HG03196 (cell line): Measurements from ENCODE around the gene NENF.

ENCODE experiments used
- ATAC-seq: cut with Tn5 transposase; IDR thresholded peaks from one replicate; pipeline ENCODE4 v1.9.1; 2021; ENCODE audit not compliant: unreplicated experiment

Gene NENF

DNA sequence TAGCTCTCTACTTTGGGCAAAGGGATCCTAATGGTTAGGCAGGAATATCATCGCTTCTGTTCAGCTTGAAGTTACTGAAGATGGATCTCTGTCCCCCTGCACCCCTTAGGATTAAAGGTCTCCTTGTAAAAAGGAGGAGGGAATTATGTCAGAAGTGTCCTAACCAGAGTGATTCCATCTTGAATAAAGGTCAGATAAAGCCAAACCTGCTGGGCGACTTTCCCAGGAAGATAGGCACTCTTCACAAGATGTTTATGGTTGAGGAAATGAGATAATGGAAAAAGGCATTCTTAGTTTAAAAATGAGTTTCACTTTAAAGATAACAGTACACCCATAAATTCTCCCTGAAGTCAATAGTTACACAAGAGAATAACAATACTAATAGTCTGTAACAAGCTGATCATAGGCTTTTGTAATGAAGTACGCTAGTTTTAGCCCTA is 1.7 kb upstream of the NENF start:
- no peak for ATAC-seq

DNA sequence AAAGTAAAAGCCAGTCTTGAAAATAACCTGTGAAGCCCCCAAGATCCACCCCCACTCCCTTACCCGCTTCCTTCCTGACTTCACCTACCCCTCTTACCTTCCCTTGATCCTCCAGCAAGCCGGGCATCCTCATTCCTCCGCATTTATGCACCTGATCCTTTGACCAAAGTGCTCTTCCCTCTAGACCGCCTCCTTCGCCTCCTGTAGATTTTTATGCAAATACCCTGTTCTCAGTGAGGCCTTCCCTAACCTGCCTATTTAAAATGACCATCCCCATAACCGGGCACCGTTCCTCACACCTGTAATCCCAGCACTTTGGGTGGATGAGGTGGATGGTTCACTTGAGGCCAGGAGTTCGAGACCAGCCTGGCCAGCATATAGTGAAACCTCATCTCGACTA is 1.1 kb upstream of the NENF start:
- no peak for ATAC-seq

DNA sequence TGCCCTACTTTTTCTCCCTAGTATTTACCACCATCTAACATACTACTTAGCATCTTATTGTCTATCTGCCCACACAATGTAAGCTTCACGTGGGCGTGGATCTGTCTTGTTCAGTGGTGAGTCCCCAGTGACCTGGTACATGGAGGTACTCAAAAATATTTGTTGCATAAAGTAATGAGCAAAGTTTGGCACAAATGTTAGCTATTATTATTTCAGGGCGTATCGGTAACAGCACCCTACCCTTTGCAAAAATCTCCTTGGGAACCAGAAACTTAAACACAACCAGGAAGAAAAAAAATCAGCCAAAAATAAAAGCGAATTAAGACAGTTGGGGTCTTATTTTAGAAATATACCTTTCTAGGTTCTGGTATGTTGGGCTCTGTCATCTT is 454 bp upstream of the NENF start:
- ATAC-seq, result no peak

DNA sequence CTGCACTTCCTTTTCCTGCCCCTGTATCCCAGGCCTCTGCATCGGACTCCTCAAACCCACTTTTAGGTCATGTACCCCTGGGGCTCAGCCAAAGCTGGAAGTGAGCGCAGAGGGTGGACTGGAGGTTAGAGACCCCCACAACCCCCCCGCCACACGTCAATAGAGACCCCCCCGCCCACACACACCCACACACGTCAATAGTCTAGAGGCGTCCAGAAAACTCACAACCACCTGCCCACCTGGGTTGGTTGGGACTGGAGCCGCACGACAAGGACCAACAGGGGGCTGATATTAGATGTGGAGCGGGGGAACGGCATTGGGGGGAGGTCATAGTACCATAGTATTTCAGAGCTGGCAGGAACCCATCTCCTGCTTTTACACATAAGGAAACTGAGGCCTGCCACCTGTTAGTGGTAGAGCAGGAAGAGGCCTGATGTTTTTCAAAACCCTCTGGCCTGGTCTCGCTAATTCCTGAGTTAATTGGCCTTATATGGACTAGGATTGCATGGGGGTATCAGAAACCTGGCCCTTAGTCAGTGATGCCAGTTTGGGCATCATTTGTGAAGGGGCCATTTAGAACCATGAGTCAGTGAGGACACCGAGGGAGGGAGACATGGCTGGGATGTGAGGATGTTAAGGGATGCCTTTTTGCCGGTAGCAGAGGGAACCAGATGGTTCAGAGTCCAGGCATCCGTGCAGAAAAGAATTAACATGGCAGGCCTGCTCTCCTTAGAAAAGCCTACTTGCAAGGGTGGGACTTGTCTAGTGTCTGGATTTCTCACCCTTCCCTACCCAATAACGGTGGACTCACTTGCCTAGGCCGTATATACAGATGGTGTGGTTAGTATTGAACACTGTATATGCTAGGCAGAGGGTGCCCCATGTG is 1.1 kb downstream of the NENF start:
- no peak for ATAC-seq

DNA sequence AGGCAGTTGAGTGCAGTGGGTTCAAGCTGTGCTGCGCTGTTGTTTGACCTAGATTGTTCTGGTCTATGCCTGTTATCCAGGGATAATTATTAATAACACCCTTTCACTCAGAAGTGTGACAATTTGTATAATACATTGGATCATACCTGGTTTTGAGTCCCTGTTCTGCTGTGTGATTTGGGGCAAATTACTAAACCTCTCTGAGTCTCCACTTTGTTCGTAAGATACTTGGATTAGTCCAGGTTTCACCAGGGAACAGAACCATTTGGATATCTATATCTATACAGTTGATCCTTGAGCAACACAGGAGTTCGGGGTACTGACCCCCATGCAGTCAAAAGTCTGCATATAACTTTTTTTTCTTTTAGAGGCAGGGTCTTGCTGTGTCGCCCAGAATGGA is 2.3 kb downstream of the NENF start:
- no peak for ATAC-seq

DNA sequence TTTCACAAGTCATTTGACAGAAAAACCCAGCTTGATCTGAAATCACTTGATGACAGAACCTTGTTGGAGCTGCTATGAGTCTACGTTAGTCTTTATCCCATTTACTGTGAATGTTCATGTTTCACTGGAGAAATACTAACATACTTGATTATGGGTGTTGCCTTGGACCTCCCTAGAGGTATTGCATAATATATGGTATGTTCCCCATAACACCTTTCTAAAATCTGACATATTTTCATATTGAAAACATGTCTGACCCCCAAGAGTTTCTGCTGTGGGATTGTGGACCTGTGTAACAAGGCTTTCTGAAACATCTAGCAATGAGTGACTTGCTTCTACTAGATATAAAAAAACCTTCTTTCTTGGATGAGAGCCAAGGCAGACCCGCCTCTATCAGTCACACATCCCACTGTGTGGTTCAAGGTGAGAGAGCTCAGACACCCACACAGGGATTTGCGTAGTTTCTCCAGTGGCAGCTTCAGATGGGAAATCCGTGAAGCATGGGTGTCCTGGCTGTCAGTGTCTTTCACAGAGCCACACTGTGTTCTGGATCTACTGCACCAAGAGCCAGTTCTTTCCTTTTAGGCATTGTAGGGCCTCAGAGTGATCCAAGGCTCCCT is 4.6 kb downstream of the NENF start:
- no peak for ATAC-seq

DNA sequence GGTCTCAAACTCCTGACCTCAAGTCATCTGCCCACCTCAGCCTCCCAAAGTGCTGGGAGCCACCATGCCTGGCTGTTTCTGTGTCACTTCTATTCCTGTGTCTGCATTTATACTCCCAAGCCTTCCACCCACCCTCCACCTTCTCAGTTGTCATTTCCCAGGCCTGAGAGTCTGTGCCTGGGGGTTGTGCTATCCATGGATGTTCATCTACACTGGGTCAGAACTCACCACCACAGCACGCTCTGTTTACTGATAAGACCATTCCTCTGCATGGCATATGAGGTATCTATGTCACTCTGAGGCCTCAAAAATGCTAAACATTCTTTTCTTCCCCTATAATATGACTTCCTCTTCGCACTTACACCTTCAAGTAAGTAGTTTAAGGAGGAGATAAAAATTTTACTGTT is 6.1 kb downstream of the NENF start:
- ATAC-seq, result no peak

DNA sequence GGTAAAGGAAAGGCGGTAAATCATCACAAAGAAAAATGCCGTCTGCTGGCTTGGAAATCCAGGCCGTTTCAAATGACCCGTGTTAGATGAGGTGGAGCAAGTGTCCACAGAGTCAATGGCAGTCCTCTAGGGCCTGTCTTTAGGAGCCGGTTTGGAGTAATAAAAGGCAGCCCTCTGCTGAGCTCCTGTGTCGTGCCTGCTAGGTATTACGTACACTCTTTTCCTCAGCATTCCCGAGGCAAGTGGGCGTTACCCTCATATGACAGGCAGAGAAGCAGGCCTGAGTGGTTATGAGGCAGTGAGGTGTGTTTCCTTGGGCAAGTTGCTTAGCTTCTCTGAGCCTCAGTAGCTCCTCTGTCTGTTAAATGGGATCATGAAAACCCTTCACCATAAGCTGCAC is 7.7 kb downstream of the NENF start:
- ATAC-seq, result no peak

DNA sequence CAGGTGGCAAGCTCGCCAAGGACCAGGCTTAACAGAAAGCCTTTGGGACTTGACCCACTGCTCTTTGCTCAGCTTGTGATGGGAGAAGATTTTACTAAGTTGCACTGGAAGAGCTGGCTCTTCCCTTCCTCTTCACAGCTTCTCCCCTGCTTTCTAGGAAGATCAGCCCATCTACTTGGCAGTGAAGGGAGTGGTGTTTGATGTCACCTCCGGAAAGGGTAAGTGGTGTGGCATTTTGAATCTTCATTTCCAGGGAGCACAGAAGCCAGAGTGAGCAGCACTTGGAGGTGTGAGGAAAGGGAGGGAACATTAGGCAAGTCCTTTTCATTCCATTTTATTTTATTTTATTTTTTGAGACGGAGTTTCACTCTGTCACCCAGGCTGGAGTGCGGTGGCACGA is 9.7 kb downstream of the NENF start:
- no peak for ATAC-seq

DNA sequence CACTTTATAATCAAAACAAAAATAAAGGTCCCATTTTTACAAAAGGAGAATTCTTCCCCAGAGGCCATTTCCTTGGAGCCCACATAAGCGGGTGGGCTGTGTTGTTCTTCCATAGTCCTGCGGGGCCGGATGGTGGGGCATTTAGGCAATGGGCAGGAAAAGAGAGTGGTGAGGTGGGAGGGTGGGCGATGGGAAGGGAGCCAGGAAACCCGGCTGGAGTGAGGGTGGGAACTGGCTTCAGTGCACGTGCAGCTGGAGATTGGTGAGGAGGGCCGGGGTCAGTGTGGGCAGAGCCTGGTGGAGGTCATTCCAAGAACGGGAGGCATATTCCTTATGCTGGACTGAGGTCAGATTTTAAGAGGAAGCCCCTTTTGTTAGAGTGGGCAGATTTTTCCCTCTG is 13.6 kb downstream of the NENF start:
- no peak for ATAC-seq

DNA sequence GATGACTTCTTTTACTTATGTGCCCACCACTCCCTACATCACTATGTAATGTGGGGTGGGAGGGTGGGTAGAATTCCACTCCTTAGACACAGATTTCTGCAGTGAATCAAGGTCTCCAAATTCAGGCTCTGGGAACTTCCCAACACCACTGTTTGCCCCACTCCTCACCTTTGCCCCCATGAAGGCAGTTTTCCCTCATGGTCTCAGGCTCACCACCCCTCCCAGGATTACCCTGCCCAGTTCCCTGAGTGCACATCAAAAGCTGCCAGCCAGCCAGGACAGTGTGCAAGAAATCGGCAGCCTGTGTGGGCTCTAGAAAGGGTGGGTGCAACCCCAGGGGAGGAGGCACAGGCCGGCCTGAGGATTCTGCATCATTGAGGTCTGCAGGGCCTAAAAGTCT is 14.8 kb downstream of the NENF start:
- no peak for ATAC-seq

DNA sequence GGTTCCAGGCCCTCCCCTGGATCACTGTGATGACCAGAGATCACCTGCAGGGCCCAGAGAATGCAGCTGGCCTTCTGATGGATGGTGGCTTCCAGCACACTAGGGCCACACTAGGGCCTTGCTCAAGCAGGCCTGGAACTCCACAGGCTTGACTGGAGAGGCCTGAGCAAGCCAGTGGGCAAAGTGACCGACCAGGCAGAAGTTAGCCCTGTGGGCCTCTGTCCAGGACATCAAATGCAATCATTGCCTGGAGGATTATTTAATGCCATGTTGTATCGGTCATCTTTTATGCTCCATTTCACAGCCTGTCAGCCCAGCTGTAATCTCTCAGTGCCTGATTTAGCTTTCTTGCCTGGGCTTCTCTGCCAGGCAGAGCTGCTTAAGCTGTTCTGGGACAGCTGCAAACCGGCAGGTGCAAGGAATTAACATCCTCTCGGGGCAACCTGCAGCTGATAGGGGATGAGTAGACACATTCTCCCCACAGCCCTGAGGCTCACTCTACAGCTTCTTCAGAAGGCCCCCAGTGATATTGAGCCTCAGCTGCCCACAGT is 17.7 kb downstream of the NENF start:
- ATAC-seq, result no peak

DNA sequence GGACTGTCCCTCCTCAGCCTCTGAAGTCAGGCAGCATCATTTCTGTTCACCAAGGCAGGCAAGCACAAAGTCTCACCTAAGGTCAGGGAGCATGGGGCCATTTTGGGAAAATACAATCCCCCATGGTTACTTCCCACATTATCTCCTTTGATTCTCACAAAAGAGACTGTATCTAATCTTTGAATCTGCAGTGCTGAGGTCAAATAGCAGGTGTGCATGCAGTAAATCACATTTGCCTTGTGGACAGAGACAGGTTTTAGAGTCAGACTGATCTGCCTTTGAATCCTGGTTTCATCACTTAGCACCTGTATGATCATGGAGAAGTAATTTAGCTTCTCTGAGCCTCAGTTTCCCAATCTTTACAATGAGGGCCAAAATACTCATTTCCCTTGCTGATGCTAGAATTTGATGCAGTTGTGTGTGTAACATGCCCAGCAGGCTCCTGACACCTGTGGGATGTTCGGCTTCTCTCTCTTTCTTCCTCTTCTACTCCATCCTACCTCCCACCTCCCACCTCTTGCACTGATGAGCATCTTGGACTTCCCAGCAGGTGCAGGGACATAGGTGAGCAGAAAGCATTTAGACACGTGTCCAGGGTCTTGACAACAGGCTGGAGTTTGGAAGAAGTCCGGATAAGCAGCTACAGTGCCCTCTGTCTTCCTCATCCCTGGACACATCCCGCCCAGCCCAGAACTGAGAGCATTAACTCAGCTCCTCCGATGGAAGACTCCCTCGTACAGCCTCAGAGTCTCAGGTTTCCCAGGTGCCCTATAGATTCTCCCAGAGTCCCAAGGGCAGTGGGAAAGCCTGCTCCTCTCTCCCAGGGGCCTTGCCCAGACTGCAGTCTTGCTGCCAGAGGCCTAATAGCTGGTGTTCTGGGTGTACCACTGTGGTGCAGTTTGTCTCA is 18.9 kb downstream of the NENF start:
- ATAC-seq, result no peak

DNA sequence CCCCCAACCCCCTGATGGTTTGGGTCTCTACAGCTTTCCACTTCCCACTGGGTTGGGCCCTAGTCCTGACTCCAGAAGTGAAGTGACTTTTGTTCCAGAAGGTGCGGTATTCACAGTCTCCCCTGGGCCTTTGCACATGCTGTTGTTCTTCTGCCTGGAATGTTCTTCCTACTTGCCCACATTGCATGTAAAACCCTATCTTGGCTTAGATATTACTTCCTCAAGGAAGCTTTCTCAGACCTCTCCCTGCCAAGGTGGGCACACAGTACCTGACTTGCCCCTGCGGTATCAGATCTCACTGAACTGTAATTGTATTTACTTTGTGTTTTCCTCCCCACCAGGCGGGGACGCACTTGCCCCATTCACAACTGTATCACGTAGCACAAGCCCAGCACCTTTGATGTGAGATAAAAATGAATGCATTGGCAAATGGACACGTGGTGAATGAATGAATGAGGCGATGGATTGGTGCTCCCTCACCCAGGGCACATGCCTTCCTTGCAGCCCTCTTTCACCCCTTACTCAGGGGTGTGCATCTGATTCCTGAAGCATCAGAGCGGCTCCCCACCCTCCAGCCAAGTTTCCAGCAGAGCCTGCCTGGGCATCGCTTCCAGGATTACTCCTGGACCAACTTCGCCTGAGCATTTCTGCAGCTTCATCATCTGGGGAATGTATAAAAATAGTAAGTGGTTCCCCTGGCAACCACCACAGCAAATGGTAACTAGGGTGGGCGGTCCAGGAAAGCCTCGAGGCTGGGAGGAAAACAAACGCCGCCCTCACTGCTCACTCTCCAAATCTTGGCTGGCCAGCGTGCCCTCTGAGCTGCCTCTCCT is 19.8 kb downstream of the NENF start:
- no peak for ATAC-seq

DNA sequence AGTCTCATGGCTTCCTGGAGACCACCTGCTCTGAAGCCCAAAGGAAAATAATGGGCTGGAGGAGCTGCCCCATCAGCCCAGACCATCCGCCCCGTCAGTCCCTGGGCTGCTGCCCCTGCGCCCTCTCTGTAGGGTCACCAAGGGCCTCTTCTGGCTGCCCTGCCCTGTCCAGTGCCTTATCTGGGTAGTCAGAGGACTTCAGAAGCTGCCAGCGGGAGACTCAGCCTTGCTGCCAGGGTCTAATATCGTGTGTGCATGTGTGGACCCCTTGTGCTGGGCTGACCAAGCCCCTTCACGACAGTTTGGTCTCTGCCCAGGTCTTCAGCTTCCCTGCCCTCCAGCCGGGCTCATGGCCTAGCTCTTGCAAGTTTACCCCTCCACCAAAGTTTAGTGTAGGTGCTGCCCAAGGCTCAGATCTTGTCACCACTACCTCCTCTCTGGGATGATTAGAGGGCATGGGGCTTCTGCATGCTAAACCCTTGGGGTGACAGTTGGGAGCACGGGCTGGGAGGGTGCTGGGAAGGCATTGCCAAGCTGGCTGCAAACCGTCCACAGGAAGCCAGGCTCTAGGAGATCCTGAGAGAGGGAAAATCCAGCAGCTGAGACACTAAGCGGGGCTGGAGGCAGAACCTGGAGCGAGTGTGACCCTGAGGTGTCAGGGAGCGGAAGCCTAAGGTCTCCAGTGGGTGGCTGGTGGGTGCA is 20.6 kb downstream of the NENF start:
- ATAC-seq, result no peak

DNA sequence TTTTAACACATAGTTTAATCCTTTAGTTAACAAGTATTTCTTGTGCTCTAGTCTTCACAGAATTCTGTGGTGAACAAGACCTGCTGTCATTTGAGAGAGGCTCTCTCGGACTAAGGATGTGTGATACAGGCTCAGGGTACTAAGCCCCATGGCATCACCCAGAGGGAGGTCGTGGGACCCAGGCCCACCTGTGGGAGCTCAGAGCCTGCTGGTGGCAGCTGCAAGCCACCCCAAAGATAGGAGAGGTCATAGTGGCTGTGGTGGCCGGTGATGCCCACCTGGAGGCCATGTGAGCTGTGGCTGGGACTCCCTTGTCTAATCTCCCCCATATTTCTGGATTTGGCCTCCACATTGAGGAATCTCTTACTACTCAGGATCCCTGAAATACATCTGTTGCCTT is 22.0 kb downstream of the NENF start:
- ATAC-seq, result no peak

DNA sequence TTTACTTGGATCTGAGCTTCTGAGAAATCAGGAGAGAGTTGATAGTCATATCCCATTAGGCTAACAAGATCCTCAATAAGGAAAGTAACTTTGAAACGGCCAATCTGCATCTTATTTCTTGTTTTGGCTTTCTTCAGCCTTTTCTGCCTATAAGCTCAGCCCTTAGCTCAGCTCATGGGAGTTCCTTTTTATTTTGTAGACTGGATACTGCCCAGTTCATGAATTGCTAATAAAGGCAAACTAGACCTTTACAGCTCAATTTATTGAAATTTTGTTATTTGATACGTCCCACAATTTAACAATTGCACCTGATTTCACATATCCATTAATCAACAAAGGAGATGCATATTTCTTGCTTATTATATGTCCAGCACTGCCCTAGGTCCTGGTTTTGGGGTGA is 22.7 kb downstream of the NENF start:
- ATAC-seq, result no peak

DNA sequence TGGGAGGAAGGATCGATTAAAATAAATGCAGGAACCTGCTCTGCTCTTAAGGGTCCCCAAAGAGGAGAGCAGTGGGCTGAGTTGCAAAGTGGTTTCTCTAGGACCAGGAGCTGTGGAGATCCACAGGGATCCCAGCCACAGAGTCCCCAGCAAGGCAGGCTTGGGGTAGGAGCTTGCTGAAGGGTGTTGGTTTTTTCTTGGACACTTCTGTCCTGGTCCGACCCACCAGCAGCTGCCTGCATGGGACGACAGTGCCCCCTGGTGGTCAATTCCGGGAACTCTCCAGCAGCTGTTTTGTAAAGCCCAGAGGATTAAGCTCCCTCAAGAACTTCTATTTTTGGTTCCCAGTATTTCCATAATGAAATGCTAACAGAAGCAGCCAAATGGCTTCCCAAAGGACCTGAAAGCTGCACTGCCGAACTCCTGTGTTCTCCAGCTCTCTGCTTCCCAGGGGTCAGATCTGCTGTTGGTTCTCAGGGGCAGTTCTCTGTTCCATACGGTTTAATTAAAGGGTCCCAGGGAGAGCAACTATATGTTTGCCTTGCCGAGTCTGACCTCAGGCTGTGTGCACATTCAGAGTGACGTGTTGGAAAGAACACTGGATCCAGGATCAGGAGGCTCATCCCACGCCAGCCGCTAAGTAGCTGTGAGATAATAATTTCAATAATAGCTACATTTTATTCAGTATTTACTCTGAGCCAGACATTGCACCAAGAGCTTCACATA is 23.2 kb downstream of the NENF start:
- no peak for ATAC-seq

DNA sequence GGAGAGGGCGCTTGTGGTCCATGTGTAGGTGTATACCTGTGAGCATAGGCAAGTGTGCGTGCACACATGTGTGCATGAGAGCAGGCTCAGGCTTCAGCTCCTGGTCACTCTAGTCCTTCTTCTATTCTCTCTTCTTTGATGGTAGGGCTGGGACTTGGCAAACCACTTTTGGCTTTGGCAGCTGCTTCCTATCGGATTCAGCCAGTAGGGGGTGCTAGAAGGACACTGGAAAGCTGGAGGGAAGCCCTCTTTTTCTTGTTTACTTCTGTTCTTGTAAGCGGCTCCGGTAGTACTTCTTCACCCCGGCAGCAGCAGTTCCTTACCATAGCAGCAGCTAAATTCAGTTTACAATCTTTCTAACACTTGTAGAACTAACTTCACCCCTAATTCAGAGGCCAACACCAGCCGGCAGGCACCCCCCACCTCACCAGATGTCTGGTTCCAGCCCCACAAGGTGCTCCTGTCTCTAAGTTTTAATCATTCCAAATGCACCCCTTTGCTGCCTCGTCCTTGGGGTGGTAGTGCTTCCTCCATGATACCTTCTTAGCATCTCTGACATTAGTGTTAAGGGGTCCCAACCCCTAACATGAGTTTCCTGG is 25.1 kb downstream of the NENF start:
- no peak for ATAC-seq
